ENCODE data around the gene SREBF2.

Gene SREBF2

GRCh38 chr22:41876675-41877074 is 43.8 kb downstream of the SREBF2 start:
- TF ChIP-seq, protein P1, sequence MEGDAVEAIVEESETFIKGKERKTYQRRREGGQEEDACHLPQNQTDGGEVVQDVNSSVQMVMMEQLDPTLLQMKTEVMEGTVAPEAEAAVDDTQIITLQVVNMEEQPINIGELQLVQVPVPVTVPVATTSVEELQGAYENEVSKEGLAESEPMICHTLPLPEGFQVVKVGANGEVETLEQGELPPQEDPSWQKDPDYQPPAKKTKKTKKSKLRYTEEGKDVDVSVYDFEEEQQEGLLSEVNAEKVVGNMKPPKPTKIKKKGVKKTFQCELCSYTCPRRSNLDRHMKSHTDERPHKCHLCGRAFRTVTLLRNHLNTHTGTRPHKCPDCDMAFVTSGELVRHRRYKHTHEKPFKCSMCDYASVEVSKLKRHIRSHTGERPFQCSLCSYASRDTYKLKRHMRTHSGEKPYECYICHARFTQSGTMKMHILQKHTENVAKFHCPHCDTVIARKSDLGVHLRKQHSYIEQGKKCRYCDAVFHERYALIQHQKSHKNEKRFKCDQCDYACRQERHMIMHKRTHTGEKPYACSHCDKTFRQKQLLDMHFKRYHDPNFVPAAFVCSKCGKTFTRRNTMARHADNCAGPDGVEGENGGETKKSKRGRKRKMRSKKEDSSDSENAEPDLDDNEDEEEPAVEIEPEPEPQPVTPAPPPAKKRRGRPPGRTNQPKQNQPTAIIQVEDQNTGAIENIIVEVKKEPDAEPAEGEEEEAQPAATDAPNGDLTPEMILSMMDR (IDR thresholded peaks at IDR 0.05; ENCODE audit: insufficient read depth, missing control alignments): no peak
- no peak for FAIRE-seq
- DNase-seq (ENCODE audit: insufficient read length, low spot score): no peak

DNA sequence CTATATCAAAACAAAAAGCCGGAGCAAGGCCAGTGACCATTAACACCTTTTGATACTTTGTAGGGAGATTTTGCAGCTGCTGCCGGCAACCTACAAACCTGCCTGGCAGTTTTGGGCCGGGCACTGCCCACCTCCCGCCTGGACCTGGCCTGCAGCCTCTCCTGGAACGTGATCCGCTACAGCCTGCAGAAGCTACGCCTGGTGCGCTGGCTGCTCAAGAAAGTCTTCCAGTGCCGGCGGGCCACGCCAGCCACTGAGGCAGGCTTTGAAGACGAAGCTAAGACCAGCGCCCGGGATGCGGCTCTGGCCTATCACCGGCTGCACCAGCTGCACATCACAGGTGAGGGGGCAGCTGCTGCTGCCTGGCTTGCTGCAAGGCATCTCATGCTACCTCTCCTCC is 47.7 kb downstream of the SREBF2 start:
- DNase-seq (ENCODE audit: insufficient read length, low spot score) (no peak), FAIRE-seq (no peak)
- TF ChIP-seq, protein P1 (IDR thresholded peaks at IDR 0.05; ENCODE audit: insufficient read depth, missing control alignments): no peak

GRCh38 chr22:41883400-41883799 is 50.5 kb downstream of the SREBF2 start:
- DNase-seq (ENCODE audit: insufficient read length, low spot score) (no peak), FAIRE-seq (no peak)
- TF ChIP-seq, protein P1 (IDR thresholded peaks at IDR 0.05; ENCODE audit: insufficient read depth, missing control alignments): no peak

DNA sequence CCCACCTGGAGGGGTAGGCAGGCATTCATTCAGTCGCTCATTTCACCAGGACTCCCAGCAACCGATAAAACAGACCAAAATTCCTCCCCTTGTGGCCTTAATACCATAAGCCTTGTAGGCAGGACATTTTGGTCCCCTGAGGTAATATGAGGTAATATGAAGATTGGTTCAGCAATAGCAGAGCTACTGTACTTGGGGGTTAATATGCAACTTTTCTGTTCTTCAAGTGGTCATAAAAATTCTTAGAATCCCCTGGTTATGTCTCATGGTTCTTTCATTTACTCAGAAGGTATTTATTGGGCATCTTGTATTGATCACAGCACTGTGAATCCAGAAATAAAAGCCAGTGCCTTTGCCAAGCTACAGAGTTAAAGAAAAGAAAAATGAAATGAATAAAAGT is 52.2 kb downstream of the SREBF2 start:
- DNase-seq (ENCODE audit: insufficient read length, low spot score): no peak
- TF ChIP-seq, protein P1 (IDR thresholded peaks at IDR 0.05; ENCODE audit: insufficient read depth, missing control alignments): no peak
- no peak for FAIRE-seq

GRCh38 chr22:41885516-41885915 is 52.6 kb downstream of the SREBF2 start:
- TF ChIP-seq, protein P1 (IDR thresholded peaks at IDR 0.05; ENCODE audit: insufficient read depth, missing control alignments): no peak
- DNase-seq (ENCODE audit: insufficient read length, low spot score) (no peak), FAIRE-seq (no peak)

DNA sequence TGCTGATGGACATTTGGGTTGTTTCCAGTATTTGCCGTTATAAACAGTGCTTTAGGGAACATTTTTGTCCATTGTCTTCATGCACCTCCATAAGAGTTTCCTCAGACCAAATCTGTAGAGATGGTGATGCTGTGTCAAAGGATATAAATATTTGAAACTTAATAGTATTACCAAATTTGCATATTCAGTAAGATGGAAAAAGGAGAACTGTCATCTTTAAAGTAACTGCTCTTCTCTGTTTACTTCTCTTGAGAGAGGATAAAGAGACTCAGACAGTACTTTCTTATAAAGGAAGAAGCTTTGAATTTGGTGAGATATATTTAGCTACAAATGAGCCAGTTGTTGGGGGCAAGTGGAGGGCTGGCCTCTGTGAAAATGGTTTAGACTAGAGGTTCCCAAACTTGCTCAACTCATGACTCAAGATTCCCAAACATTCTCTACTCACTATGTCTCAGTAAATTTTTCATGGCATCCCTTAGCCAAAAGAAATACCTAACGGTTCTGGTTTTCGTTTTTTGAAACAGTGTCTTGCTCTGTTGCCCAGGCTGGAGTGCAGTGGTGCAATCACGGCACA is 55.8 kb downstream of the SREBF2 start:
- TF ChIP-seq, protein P1 (IDR thresholded peaks at IDR 0.05; ENCODE audit: insufficient read depth, missing control alignments): no peak
- DNase-seq (ENCODE audit: insufficient read length, low spot score): no peak
- FAIRE-seq: no peak

- FAIRE-seq (no peak), DNase-seq (ENCODE audit: insufficient read length, low spot score) (no peak)
- TF ChIP-seq, protein P1 (IDR thresholded peaks at IDR 0.05; ENCODE audit: insufficient read depth, missing control alignments): no peak
Measured at GRCh38 chr22:41891407-41891806, 58.5 kb downstream of the SREBF2 start.

Data from D721Med (cell line).